Kidney epithelial cell (primary cell): ENCODE data around the gene GADD45G. TPM values are rescaled to one million over a fixed set of nuclear protein-coding genes. Genes with fewer than 3 reads are reported as not detected.

ENCODE experiments used
- DNase-seq: peaks from one replicate; pipeline ENCODE4 v3.0.0-alpha.2; 2010; ENCODE audit warnings: low read depth
- H3K27me3 ChIP-seq: 2 replicates; pipeline ENCODE4 v1.6.0; 2011; ENCODE audit warnings: low read length; ENCODE audit not compliant: control insufficient read depth, insufficient read depth
- H3K36me3 ChIP-seq: 2 replicates; pipeline ENCODE4 v1.5.1; 2011; ENCODE audit warnings: low read length; ENCODE audit not compliant: control insufficient read depth, insufficient read depth
- H3K4me3 ChIP-seq: 2 replicates; pipeline ENCODE4 v1.5.1; 2011; ENCODE audit warnings: low read depth, mild to moderate bottlenecking, control low read depth, low read length
- CTCF ChIP-seq: IDR thresholded peaks from 2 replicates; pipeline ENCODE4 v1.5.1; 2011; ENCODE audit warnings: mild to moderate bottlenecking, moderate library complexity, low read length, control low read depth, inconsistent platforms; ENCODE audit not compliant: insufficient read depth, poor library complexity, severe bottlenecking
- total RNA-seq: library from RNA; depleted of rRNA; stranded (reverse); fragments of >200 nt; gene quantifications from 2 replicates; pipeline ENCODE4 v1.2.3, GENCODE V29; 2015

Gene GADD45G
- total RNA-seq, 1 donor from 2014 or later: 2.2 TPM

- Histone ChIP-seq H3K4me3 (no peak overlapping the region), H3K36me3 (no peaks in the 10 kb centered on the region), H3K27me3 (peaks cover 25% of the 10 kb centered on the region)
- TF ChIP-seq CTCF: no peak
- no peak for DNase-seq
Measured at GRCh38 chr9:89629081-89629976, 24.5 kb downstream of the GADD45G start.

GRCh38 chr9:89630508-89630907 lies 25.7 kb downstream of the GADD45G start:
- Histone ChIP-seq H3K4me3 (no peak overlapping the region), H3K27me3 (peaks cover 22% of the 10 kb centered on the region), H3K36me3 (no peaks in the 10 kb centered on the region)
- DNase-seq: no peak
- no peak for TF ChIP-seq CTCF

- TF ChIP-seq CTCF: no peak
- Histone ChIP-seq H3K36me3 (no peaks in the 10 kb centered on the region), H3K27me3 (peaks cover 18% of the 10 kb centered on the region), H3K4me3 (no peak overlapping the region)
- no peak for DNase-seq
Measured at GRCh38 chr9:89631384-89631783, 26.6 kb downstream of the GADD45G start.

GRCh38 chr9:89632192-89632733 lies 27.5 kb downstream of the GADD45G start:
- Histone ChIP-seq H3K4me3 (no peak overlapping the region), H3K27me3 (peaks cover 9% of the 10 kb centered on the region), H3K36me3 (no peaks in the 10 kb centered on the region)
- TF ChIP-seq CTCF: no peak
- DNase-seq: no peak

GRCh38 chr9:89632736-89633135 lies 27.9 kb downstream of the GADD45G start:
- Histone ChIP-seq H3K27me3 (peaks cover 4% of the 10 kb centered on the region), H3K4me3 (no peak overlapping the region), H3K36me3 (no peaks in the 10 kb centered on the region)
- DNase-seq: no peak
- no peak for TF ChIP-seq CTCF
